ENCODE measurements around the gene SAGE1. TPM values are rescaled to one million over a fixed set of nuclear protein-coding genes. Genes with fewer than 3 reads are reported as not detected.

Gene SAGE1
- total RNA-seq, 1 donor from 2014 or later: not detected

DNA sequence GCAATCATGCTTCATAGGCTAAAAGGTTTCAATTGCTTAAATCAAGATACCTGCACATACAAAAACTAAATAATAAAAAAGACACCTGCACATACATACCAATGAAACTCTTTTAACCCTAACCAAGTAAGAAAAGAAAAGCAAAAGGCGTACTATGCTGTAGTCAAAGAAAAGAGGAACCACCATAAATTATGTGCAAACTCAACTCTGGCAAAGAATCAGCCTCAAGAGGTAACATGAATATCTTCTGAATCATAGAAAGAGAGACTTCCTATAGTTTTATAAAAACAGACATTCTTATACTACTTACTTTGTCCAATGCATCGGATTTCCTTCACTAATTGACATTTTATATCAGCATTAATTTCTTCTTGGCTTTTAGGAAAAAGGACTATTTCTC, 51.0 kb downstream of the SAGE1 start:
- Histone ChIP-seq H3K9me3 (peaks cover 0 to 5% of the 10 kb centered on the region in 2 donors), H3K36me3 (peaks cover 0 to 4% of the 10 kb centered on the region in 2 donors), H3K27me3 (no peaks in the 10 kb centered on the region), H3K4me3 (no peak overlapping the region), H3K27ac (no peak overlapping the region), H3K4me1 (no peaks in the 10 kb centered on the region)
- intact Hi-C loops (cut with DNase I): no loop called here
- TF ChIP-seq, protein P1, sequence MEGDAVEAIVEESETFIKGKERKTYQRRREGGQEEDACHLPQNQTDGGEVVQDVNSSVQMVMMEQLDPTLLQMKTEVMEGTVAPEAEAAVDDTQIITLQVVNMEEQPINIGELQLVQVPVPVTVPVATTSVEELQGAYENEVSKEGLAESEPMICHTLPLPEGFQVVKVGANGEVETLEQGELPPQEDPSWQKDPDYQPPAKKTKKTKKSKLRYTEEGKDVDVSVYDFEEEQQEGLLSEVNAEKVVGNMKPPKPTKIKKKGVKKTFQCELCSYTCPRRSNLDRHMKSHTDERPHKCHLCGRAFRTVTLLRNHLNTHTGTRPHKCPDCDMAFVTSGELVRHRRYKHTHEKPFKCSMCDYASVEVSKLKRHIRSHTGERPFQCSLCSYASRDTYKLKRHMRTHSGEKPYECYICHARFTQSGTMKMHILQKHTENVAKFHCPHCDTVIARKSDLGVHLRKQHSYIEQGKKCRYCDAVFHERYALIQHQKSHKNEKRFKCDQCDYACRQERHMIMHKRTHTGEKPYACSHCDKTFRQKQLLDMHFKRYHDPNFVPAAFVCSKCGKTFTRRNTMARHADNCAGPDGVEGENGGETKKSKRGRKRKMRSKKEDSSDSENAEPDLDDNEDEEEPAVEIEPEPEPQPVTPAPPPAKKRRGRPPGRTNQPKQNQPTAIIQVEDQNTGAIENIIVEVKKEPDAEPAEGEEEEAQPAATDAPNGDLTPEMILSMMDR (IDR thresholded peaks at IDR 0.05): no peak
- DNase-seq (ENCODE audit: low spot score in 2 of 2): no peak

DNA sequence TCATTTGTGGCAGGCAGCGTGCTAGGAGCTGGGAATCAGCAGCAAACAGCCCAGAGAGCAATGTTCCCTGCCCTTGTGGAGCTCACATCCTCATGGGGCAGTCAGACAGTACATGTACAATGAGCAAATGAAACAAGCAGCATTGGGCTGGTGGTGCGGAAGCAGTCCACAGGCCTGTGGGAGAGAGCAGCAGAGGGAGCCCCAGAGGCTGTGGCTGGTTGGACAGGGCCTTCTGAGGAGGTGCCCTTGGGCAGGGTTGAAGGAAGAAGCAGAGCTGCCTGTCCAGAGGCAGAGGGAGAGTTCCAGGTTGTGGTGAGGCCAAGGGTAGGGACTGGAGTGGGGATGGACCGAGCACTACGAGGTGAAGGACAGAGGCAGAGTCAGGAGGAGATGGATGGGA, 57.8 kb downstream of the SAGE1 start:
- no peaks in the 10 kb centered on the region for H3K36me3 ChIP-seq
- DNase-seq (ENCODE audit: low spot score in 2 of 2): no peak
- no peaks in the 10 kb centered on the region for H3K9me3 ChIP-seq
- H3K4me3 ChIP-seq: no peak overlapping the region
- no peak overlapping the region for H3K27ac ChIP-seq
- H3K27me3 ChIP-seq: no peaks in the 10 kb centered on the region
- no peaks in the 10 kb centered on the region for H3K4me1 ChIP-seq
- TF ChIP-seq, protein P1 (IDR thresholded peaks at IDR 0.05): no peak
- intact Hi-C loops (cut with DNase I): no loop called here

Other genes with a start within 250 kb of the SAGE1 start
- not detected for gene CT45A1, start 180.1 kb upstream of the SAGE1 start, total RNA-seq
- not detected for gene CT45A3, start 125.5 kb upstream of the SAGE1 start, total RNA-seq
- gene CT45A5, start 108.2 kb upstream of the SAGE1 start, total RNA-seq: not detected
- gene CT45A6, start 90.9 kb upstream of the SAGE1 start, total RNA-seq: not detected
- not detected for gene CT45A2, start 73.7 kb upstream of the SAGE1 start, total RNA-seq
- gene CT45A7, start 56.4 kb upstream of the SAGE1 start, total RNA-seq: not detected
- gene CT45A8, start 39.2 kb upstream of the SAGE1 start, total RNA-seq: not detected
- not detected for gene CT45A9, start 21.9 kb upstream of the SAGE1 start, total RNA-seq
- not detected for gene CT45A10, start 272 bp upstream of the SAGE1 start, total RNA-seq
- gene MMGT1, start 80.3 kb downstream of the SAGE1 start, total RNA-seq: 11.2 TPM
- gene SLC9A6, start 91.7 kb downstream of the SAGE1 start, total RNA-seq: 8.3 TPM